ENCODE measurements around the gene ZBTB18.

DNA sequence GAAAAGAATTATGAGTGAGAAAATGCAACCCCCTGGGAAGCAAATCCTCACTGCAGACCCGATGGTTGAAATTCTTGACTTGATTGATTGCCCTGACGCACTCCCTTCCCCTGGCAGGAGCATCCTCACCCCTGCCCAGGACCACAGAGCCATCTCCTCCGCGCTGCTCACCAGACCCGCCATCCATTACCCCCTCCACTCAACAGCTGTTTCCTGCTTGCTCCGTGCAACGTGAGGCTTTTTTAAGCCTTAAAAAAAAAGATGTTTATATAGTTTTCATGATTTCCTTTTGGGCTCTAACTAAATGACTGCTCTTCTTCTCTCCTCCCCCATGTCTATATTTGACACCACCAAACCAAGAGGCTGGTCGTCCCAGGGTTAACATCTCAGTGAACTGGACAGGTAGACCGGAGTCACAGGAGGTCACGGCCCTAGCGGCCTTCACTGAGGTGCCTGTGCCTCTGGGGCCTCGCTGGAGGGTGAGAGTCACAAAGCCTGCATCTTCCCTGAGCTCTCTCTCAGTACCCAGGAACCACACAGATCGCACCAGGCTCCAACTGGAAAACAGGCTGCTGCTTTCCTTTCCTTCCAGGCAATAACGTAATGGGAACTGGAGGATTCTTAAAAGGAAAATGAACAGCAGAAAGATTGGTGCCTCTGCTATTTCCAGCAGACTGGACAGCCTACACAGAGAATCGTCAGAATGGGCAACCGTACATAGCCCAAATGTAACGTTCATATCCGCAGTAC lies 49.8 kb downstream of the ZBTB18 start:
- TF ChIP-seq POLR2A (IDR thresholded peaks at IDR 0.05): no peak
- TF ChIP-seq, protein P1, sequence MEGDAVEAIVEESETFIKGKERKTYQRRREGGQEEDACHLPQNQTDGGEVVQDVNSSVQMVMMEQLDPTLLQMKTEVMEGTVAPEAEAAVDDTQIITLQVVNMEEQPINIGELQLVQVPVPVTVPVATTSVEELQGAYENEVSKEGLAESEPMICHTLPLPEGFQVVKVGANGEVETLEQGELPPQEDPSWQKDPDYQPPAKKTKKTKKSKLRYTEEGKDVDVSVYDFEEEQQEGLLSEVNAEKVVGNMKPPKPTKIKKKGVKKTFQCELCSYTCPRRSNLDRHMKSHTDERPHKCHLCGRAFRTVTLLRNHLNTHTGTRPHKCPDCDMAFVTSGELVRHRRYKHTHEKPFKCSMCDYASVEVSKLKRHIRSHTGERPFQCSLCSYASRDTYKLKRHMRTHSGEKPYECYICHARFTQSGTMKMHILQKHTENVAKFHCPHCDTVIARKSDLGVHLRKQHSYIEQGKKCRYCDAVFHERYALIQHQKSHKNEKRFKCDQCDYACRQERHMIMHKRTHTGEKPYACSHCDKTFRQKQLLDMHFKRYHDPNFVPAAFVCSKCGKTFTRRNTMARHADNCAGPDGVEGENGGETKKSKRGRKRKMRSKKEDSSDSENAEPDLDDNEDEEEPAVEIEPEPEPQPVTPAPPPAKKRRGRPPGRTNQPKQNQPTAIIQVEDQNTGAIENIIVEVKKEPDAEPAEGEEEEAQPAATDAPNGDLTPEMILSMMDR (IDR thresholded peaks at IDR 0.05): no peak
